SK-N-MC (cell line): ENCODE data around the gene MT1B.
"Not testable (repeated sequence)": the region's sequence is repeated elsewhere in the genome, so short reads cannot be mapped to it uniquely, and the experiment has no call there.

ENCODE experiments used
- EZH2 ChIP-seq: fragments of 200-600 bp; sonication (generic); IDR thresholded peaks from one replicate; pipeline ENCODE4 v1.6.1; 2017; ENCODE audit warnings: antibody characterized with exemption
- FOXP2 ChIP-seq: optimal IDR thresholded peaks from 2 replicates; pipeline ENCODE3; 2011; ENCODE audit warnings: mild to moderate bottlenecking, moderate library complexity; ENCODE audit not compliant: insufficient read depth; ENCODE audit errors: extremely low read length, control extremely low read depth
- POLR2AphosphoS5 ChIP-seq: IDR thresholded peaks from 2 replicates; pipeline ENCODE4 v1.6.1; 2012; ENCODE audit warnings: mild to moderate bottlenecking, low read depth, low read length, borderline replicate concordance

DNA sequence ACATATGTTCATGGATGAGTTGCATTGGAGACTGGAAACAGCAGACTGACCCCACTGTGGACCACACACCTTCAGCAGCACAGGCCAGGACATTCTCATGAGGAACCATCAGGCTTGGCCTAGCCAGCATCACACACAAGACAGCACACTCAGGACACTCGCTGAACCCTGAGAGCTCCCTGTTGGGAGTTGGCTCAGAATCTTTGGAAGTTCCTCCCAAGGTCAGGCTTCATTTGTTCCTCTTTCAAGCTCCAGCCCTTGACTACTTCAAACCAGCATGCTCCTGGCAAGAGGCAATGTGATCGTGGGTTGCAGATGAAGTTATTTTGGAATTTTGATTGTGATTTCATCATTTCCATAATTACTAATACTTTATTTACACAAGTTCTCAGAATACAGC lies 20.0 kb downstream of the MT1B start:
- TF ChIP-seq POLR2AphosphoS5, EZH2, FOXP2: not testable (repeated sequence)
